Progenitor cell of endocrine pancreas (in vitro differentiated cells): ENCODE data around the gene CPEB2. TPM values are rescaled to one million over a fixed set of nuclear protein-coding genes. Genes with fewer than 3 reads are reported as not detected.

Source experiments
- DNase-seq: peaks from one replicate; pipeline ENCODE4 v3.0.0; 2021; ENCODE audit warnings: low spot score; ENCODE audit not compliant: unreplicated experiment
- H3K27ac Mint-ChIP-seq: 2 replicates; pipeline ENCODE4 v1.8.0; 2021; ENCODE audit warnings: mild to moderate bottlenecking, moderate library complexity, mixed read lengths
- H3K27me3 Mint-ChIP-seq: 2 replicates; pipeline ENCODE4 v1.8.0; 2021; ENCODE audit warnings: mixed read lengths
- H3K36me3 Mint-ChIP-seq: 2 replicates; pipeline ENCODE4 v1.8.0; 2022; ENCODE audit warnings: mixed read lengths; ENCODE audit not compliant: insufficient read depth
- H3K4me1 Mint-ChIP-seq: 2 replicates; pipeline ENCODE4 v1.8.0; 2021; ENCODE audit warnings: low read depth, mixed read lengths
- H3K4me3 Mint-ChIP-seq: 2 replicates; pipeline ENCODE4 v1.8.0; 2021; ENCODE audit warnings: low read depth, mild to moderate bottlenecking, moderate library complexity, mixed read lengths
- H3K9me3 Mint-ChIP-seq: 2 replicates; pipeline ENCODE4 v1.8.0; 2021; ENCODE audit warnings: low read depth, mixed read lengths
- CTCF ChIP-seq: fragments of 200-600 bp; sonication (generic); IDR thresholded peaks from one replicate; pipeline ENCODE4 v1.5.0; 2021; ENCODE audit warnings: antibody characterized with exemption, mild to moderate bottlenecking; ENCODE audit not compliant: unreplicated experiment
- total RNA-seq: library from RNA; stranded (reverse); gene quantifications from 2 replicates; pipeline ENCODE4 v1.2.1, GENCODE V29; 2021

The CPEB2 gene
- total RNA-seq, 1 donor from 2014 or later, result 3.5 TPM

DNA sequence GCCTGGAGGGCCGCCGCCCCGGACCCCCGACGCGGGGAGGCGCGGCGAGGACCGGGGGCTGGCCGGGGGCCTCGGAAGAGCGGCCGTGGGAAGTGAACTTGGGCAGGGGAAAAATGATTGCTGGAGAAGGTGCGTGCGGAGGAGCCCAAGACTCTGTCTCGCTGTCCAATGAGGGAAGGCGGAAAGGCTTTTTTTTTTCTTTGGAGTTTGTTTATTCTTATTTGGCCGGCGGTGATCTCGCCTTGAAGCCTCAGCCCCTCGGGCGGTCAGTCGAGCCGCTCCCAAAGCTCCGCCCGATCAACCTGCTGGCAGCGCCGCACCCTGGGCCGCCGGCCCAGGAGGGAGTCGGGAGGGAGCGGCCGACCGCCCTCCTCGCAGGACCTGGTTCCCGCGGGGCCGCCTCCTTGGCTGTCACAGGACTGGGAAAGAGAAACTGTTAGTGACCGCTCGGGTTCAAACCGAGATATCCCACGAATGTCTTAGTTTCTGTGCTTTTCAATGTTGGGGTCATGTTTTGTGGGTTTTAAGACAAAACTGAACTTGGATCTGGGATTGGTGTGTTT lies 2.5 kb downstream of the CPEB2 start:
- H3K4me1 Mint-ChIP-seq, result peaks cover 11% of the 10 kb centered on the region
- peak; percentile 38 for DNase-seq
- H3K27me3 Mint-ChIP-seq, result peaks cover 16% of the 10 kb centered on the region
- no peaks in the 10 kb centered on the region for H3K9me3 Mint-ChIP-seq
- H3K4me3 Mint-ChIP-seq, result peak overlapping the region; percentile 83
- H3K27ac Mint-ChIP-seq, result peak overlapping the region; percentile 92
- TF ChIP-seq CTCF, result no peak
- H3K36me3 Mint-ChIP-seq, result no peaks in the 10 kb centered on the region

- DNase-seq, result no peak
- Mint-ChIP-seq H3K9me3 (no peaks in the 10 kb centered on the region), H3K27ac (peak overlapping the region; percentile 88), H3K36me3 (no peaks in the 10 kb centered on the region), H3K27me3 (peaks cover 16% of the 10 kb centered on the region), H3K4me3 (peak overlapping the region; percentile 83), H3K4me1 (peaks cover 11% of the 10 kb centered on the region)
- no peak for TF ChIP-seq CTCF
Measured at GRCh38 chr4:15005474-15006115, 3.3 kb downstream of the CPEB2 start.

- no peaks in the 10 kb centered on the region for H3K36me3 Mint-ChIP-seq
- peak; percentile 15 for TF ChIP-seq CTCF
- H3K27me3 Mint-ChIP-seq, result peaks cover 16% of the 10 kb centered on the region
- no peaks in the 10 kb centered on the region for H3K9me3 Mint-ChIP-seq
- H3K27ac Mint-ChIP-seq, result no peak overlapping the region
- H3K4me3 Mint-ChIP-seq, result no peak overlapping the region
- DNase-seq, result no peak
- H3K4me1 Mint-ChIP-seq, result peaks cover 9% of the 10 kb centered on the region
Measured at GRCh38 chr4:15006416-15007024, 4.2 kb downstream of the CPEB2 start.

GRCh38 chr4:15007201-15007600 lies 4.9 kb downstream of the CPEB2 start:
- no peak overlapping the region for H3K27ac Mint-ChIP-seq
- H3K9me3 Mint-ChIP-seq, result no peaks in the 10 kb centered on the region
- peaks cover 16% of the 10 kb centered on the region for H3K27me3 Mint-ChIP-seq
- TF ChIP-seq CTCF, result no peak
- H3K4me3 Mint-ChIP-seq, result no peak overlapping the region
- DNase-seq, result no peak
- H3K4me1 Mint-ChIP-seq, result peaks cover 9% of the 10 kb centered on the region
- no peaks in the 10 kb centered on the region for H3K36me3 Mint-ChIP-seq

DNA sequence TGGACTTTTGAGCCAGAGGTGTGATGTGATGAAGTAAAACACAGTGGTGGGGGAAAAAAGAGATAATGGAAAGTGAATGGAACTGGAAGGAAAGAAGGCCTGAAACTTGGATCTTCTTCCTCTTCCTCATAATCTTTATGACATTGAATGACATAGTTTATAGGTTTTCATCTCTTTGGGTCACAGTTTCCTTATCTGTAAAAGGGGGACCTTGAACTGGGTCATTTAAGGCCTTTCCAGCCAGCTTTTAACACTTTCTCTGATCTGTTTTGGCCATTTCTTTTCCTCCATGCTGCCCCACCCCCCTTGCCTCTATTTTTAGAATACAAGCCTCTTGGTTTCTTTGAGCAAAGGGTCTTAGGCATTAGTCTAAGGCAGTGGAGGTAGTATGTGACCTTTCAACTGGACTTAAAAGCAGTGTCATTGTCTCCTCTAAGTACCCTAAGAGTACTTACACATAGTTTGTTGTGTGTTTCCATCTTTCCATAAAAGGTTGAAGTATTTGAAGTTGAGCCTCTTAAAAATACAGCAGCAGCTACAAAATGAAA lies 7.8 kb downstream of the CPEB2 start:
- Mint-ChIP-seq H3K27ac (no peak overlapping the region), H3K4me1 (peaks cover 8% of the 10 kb centered on the region), H3K27me3 (peaks cover 15% of the 10 kb centered on the region), H3K9me3 (no peaks in the 10 kb centered on the region), H3K36me3 (no peaks in the 10 kb centered on the region), H3K4me3 (no peak overlapping the region)
- no peak for DNase-seq
- TF ChIP-seq CTCF, result no peak
